Spleen (tissue), 7 donors: ENCODE measurements around the gene UQCR11.

ENCODE experiments used
- POLR2A ChIP-seq, 3 donors: fragments of 450-650 bp; IDR thresholded peaks; one replicate each; pipeline ENCODE4 v1.5.1; 2017; ENCODE audit warnings: antibody characterized with exemption in 3 of 3, mild to moderate bottlenecking in 1 of 3
- POLR2AphosphoS5 ChIP-seq, 3 donors: sonication (generic); formaldehyde crosslinking; IDR thresholded peaks; one replicate each; pipeline ENCODE4 v1.5.1; 2017; ENCODE audit warnings: antibody characterized with exemption in 3 of 3
- TF ChIP-seq, protein P1 (sequence below), 11 experiments: fragments of 200-600 bp in 7 of 11; fragments of 450-650 bp in 4 of 11; sonication (generic) in 4 of 11; IDR thresholded peaks in 8 of 11; conservative IDR thresholded peaks in 3 of 11; 1 replicate in 7 of 11; 2 replicates in 4 of 11; pipeline versions ENCODE4 v1.4.0 to v1.8.0; 2016 to 2021; ENCODE audit warnings: antibody characterized with exemption in 11 of 11, inconsistent platforms in 4 of 11, mild to moderate bottlenecking in 1 of 11
- donor health status: DM: no; HTN: no; CAD: no; lungs with moderate emphysema.
- donor health status: DM: no; HTN: no; CAD: no.
- donor health status: DM: no; HTN: no; CAD: no.

DNA sequence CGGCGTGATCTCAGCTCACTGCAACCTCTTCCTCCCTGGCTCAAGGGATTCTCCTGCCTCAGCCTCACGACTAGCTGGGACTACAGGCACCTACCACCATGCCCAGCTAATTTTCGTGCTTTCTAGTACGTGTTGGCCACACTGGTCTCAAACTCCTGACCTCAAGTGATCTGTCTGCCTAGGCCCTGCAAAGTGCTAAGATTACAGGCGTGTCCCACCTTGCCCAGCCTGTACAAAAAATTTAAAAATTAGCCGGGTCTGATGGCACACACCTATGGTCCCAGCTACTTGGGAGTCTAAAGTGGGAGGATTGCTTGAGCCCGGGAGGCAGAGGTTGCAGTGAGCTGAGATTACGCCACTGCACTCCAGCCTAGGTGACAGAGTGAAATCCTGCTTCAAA, 32.5 kb downstream of the UQCR11 start:
- TF ChIP-seq POLR2AphosphoS5 (IDR thresholded peaks at IDR 0.05) (no peak), POLR2A (IDR thresholded peaks at IDR 0.05) (no peak)
- TF ChIP-seq, protein P1, sequence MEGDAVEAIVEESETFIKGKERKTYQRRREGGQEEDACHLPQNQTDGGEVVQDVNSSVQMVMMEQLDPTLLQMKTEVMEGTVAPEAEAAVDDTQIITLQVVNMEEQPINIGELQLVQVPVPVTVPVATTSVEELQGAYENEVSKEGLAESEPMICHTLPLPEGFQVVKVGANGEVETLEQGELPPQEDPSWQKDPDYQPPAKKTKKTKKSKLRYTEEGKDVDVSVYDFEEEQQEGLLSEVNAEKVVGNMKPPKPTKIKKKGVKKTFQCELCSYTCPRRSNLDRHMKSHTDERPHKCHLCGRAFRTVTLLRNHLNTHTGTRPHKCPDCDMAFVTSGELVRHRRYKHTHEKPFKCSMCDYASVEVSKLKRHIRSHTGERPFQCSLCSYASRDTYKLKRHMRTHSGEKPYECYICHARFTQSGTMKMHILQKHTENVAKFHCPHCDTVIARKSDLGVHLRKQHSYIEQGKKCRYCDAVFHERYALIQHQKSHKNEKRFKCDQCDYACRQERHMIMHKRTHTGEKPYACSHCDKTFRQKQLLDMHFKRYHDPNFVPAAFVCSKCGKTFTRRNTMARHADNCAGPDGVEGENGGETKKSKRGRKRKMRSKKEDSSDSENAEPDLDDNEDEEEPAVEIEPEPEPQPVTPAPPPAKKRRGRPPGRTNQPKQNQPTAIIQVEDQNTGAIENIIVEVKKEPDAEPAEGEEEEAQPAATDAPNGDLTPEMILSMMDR (IDR thresholded peaks at IDR 0.05 in 8 of 11, conservative IDR thresholded peaks at IDR 0.05 in 3 of 11), result no peak
